GM23338 (cell line): ENCODE data around the gene C14orf119.

Experiments
- CREB1 ChIP-seq: fragments of 250-450 bp; sonication (Bioruptor Pico); IDR thresholded peaks from 2 replicates; pipeline ENCODE4 v1.5.0; 2020; ENCODE audit warnings: low read depth, mild to moderate bottlenecking, moderate library complexity
- CTCF ChIP-seq, 2 experiments: fragments of 200-600 bp in 1 of 2; sonication (generic) in 1 of 2; conservative IDR thresholded peaks; 2 replicates each; pipeline versions ENCODE4 v1.5.1 to v1.6.1; 2016 to 2017; ENCODE audit warnings: antibody characterized with exemption in 2 of 2, low read depth in 2 of 2, mild to moderate bottlenecking in 2 of 2, moderate library complexity in 1 of 2
- ETS1 ChIP-seq: IDR thresholded peaks from 2 replicates; pipeline ENCODE4 v1.6.1; 2016; ENCODE audit warnings: antibody characterized with exemption
- EZH2 ChIP-seq: fragments of 200-600 bp; sonication (generic); IDR thresholded peaks from one replicate; pipeline ENCODE4 v1.8.0; 2017; ENCODE audit warnings: antibody characterized with exemption, mild to moderate bottlenecking, low read depth; ENCODE audit not compliant: unreplicated experiment
- EZH2phosphoT487 ChIP-seq: fragments of 200-600 bp; sonication (generic); IDR thresholded peaks from one replicate; pipeline ENCODE4 v1.8.1; 2018; ENCODE audit warnings: antibody characterized with exemption; ENCODE audit not compliant: unreplicated experiment
- JUNB ChIP-seq: IDR thresholded peaks from one replicate; pipeline ENCODE4 v1.6.1; 2016; ENCODE audit warnings: antibody characterized with exemption; ENCODE audit not compliant: unreplicated experiment
- NANOG ChIP-seq: IDR thresholded peaks from 2 replicates; pipeline ENCODE4 v1.6.1; 2016; ENCODE audit warnings: antibody characterized with exemption, borderline replicate concordance
- POLR2AphosphoS5 ChIP-seq: IDR thresholded peaks from 2 replicates; pipeline ENCODE4 v1.6.1; 2016; ENCODE audit warnings: antibody characterized with exemption, low read depth
- REST ChIP-seq: IDR thresholded peaks from one replicate; pipeline ENCODE4 v1.6.1; 2018; ENCODE audit warnings: antibody characterized with exemption; ENCODE audit not compliant: unreplicated experiment
- ZNF114 ChIP-seq: fragments of 250-450 bp; sonication (Bioruptor Pico); IDR thresholded peaks from 2 replicates; pipeline ENCODE4 v1.5.0; 2020; ENCODE audit warnings: mild to moderate bottlenecking, moderate library complexity
- ZNF331 ChIP-seq: fragments of 250-450 bp; sonication (Bioruptor Pico); IDR thresholded peaks from 2 replicates; pipeline ENCODE4 v1.5.0; 2020; ENCODE audit warnings: low read depth, mild to moderate bottlenecking, moderate library complexity
- TF ChIP-seq, protein P1 (sequence below): fragments of 250-450 bp; sonication (Bioruptor Pico); IDR thresholded peaks from 2 replicates; pipeline ENCODE4 v1.5.0; 2020; ENCODE audit warnings: mild to moderate bottlenecking, moderate library complexity

GRCh38 chr14:23058654-23059504 is 36.4 kb upstream of the C14orf119 start:
- TF ChIP-seq REST (no peak), CTCF (conservative IDR thresholded peaks at IDR 0.05; ENCODE audit: low read depth in 2 of 2) (no peak), EZH2 (no peak), EZH2phosphoT487 (no peak), POLR2AphosphoS5 (no peak), NANOG (no peak), CREB1 (CRISPR knock-in tag) (no peak), ZNF114 (CRISPR knock-in tag) (no peak), JUNB (no peak), ETS1 (no peak), ZNF331 (CRISPR knock-in tag) (no peak)
- TF ChIP-seq, protein P1, sequence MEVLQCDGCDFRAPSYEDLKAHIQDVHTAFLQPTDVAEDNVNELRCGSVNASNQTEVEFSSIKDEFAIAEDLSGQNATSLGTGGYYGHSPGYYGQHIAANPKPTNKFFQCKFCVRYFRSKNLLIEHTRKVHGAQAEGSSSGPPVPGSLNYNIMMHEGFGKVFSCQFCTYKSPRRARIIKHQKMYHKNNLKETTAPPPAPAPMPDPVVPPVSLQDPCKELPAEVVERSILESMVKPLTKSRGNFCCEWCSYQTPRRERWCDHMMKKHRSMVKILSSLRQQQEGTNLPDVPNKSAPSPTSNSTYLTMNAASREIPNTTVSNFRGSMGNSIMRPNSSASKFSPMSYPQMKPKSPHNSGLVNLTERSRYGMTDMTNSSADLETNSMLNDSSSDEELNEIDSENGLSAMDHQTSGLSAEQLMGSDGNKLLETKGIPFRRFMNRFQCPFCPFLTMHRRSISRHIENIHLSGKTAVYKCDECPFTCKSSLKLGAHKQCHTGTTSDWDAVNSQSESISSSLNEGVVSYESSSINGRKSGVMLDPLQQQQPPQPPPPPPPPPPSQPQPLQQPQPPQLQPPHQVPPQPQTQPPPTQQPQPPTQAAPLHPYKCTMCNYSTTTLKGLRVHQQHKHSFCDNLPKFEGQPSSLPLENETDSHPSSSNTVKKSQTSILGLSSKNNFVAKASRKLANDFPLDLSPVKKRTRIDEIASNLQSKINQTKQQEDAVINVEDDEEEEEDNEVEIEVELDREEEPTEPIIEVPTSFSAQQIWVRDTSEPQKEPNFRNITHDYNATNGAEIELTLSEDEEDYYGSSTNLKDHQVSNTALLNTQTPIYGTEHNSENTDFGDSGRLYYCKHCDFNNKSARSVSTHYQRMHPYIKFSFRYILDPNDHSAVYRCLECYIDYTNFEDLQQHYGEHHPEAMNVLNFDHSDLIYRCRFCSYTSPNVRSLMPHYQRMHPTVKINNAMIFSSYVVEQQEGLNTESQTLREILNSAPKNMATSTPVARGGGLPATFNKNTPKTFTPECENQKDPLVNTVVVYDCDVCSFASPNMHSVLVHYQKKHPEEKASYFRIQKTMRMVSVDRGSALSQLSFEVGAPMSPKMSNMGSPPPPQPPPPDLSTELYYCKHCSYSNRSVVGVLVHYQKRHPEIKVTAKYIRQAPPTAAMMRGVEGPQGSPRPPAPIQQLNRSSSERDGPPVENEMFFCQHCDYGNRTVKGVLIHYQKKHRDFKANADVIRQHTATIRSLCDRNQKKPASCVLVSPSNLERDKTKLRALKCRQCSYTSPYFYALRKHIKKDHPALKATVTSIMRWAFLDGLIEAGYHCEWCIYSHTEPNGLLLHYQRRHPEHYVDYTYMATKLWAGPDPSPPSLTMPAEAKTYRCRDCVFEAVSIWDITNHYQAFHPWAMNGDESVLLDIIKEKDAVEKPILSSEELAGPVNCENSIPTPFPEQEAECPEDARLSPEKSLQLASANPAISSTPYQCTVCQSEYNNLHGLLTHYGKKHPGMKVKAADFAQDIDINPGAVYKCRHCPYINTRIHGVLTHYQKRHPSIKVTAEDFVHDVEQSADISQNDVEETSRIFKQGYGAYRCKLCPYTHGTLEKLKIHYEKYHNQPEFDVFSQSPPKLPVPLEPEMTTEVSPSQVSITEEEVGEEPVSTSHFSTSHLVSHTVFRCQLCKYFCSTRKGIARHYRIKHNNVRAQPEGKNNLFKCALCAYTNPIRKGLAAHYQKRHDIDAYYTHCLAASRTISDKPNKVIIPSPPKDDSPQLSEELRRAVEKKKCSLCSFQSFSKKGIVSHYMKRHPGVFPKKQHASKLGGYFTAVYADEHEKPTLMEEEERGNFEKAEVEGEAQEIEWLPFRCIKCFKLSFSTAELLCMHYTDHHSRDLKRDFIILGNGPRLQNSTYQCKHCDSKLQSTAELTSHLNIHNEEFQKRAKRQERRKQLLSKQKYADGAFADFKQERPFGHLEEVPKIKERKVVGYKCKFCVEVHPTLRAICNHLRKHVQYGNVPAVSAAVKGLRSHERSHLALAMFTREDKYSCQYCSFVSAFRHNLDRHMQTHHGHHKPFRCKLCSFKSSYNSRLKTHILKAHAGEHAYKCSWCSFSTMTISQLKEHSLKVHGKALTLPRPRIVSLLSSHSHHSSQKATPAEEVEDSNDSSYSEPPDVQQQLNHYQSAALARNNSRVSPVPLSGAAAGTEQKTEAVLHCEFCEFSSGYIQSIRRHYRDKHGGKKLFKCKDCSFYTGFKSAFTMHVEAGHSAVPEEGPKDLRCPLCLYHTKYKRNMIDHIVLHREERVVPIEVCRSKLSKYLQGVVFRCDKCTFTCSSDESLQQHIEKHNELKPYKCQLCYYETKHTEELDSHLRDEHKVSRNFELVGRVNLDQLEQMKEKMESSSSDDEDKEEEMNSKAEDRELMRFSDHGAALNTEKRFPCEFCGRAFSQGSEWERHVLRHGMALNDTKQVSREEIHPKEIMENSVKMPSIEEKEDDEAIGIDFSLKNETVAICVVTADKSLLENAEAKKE (CRISPR knock-in tag) = no peak
